Choroid plexus epithelial cell (primary cell): Measurements from ENCODE around the gene SPATS2L.

Experiments used
- DNase-seq: peaks from one replicate; pipeline ENCODE4 v3.0.0-alpha.2; 2010; ENCODE audit warnings: low read depth
- H3K4me3 ChIP-seq: 2 replicates; pipeline ENCODE4 v1.5.1; 2011; ENCODE audit warnings: low read depth, mild to moderate bottlenecking, control low read depth, low read length, moderate library complexity
- TF ChIP-seq, protein P1 (sequence below): conservative IDR thresholded peaks from 2 replicates; pipeline ENCODE4 v1.5.1; 2011; ENCODE audit warnings: low read depth, mild to moderate bottlenecking, control low read depth, inconsistent platforms, low read length, moderate library complexity

SPATS2L gene

DNA sequence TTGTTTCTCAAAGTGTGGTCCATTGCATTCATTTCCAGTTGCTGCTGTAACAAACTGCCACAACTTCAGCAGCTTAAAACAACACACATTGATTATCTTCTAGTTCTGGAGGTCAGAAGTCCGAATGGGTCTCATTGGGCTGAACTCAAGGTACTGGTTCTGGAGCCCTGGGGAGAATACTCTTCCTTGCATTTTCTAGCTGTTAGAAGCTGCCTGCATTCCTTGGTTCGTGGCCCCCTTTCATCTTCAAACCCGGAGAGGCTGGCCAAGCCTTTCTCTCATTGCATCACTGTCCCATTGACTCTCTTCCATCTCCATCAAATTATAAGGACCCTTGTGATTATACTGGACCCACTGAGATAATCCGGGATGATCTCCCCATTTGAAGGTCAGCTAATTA is 98.1 kb downstream of the SPATS2L start:
- no peak for DNase-seq
- no peak overlapping the region for H3K4me3 ChIP-seq
- TF ChIP-seq, protein P1, sequence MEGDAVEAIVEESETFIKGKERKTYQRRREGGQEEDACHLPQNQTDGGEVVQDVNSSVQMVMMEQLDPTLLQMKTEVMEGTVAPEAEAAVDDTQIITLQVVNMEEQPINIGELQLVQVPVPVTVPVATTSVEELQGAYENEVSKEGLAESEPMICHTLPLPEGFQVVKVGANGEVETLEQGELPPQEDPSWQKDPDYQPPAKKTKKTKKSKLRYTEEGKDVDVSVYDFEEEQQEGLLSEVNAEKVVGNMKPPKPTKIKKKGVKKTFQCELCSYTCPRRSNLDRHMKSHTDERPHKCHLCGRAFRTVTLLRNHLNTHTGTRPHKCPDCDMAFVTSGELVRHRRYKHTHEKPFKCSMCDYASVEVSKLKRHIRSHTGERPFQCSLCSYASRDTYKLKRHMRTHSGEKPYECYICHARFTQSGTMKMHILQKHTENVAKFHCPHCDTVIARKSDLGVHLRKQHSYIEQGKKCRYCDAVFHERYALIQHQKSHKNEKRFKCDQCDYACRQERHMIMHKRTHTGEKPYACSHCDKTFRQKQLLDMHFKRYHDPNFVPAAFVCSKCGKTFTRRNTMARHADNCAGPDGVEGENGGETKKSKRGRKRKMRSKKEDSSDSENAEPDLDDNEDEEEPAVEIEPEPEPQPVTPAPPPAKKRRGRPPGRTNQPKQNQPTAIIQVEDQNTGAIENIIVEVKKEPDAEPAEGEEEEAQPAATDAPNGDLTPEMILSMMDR, result no peak

DNA sequence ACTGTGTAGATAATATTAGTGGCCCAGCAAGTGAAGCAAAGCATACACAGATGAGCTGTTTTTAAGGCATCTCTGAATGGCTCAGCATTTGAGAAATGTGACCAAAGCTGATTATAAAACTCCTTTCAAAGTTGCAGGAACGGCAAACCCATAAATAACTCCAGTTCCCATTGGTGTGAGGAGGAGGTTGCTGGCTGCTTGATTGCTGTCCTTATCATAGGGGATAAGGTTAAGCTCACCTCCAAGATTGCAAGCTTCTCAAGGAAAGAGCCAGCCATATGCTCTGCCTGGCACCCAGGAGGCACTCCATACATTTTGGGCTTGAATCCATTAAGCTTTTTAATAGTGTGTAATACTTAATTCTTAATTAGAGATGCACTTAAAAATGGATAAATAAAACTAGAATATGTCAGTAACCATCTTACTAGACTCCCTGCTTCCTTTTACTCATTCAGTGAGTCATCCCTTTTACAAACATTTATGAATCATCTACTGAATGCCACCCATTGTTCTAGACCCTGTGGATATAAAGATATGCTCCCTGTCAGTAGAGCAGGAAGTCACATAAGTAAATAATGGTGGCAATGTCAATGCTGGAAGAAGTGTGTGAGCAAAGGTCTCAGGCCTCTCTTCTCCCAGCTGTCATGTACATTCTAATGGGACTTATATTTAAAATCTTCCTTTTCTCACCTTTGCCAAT is 99.3 kb downstream of the SPATS2L start:
- TF ChIP-seq, protein P1, result no peak
- H3K4me3 ChIP-seq, result no peak overlapping the region
- DNase-seq, result peak; percentile 84

DNA sequence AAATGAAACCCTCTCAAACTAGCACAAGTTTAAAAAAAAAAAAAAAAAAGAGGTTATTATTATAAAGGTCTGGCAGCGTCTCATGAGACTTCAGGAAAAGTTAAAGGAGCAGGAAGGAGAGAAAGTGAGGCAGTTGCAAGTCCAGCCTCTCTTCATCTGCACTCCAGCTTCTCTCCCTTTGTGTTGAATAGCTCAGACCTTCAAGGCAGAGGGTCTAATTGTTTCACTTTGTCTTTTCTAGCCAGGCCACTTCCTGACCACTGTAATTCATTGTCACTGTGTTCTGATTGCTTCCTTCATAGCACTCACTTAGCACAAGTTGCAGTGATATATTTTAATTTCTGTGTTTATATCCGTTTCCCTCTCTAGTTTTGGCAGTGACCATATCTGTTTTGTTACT is 99.9 kb downstream of the SPATS2L start:
- TF ChIP-seq, protein P1, result no peak
- no peak overlapping the region for H3K4me3 ChIP-seq
- peak; percentile 33 for DNase-seq

DNA sequence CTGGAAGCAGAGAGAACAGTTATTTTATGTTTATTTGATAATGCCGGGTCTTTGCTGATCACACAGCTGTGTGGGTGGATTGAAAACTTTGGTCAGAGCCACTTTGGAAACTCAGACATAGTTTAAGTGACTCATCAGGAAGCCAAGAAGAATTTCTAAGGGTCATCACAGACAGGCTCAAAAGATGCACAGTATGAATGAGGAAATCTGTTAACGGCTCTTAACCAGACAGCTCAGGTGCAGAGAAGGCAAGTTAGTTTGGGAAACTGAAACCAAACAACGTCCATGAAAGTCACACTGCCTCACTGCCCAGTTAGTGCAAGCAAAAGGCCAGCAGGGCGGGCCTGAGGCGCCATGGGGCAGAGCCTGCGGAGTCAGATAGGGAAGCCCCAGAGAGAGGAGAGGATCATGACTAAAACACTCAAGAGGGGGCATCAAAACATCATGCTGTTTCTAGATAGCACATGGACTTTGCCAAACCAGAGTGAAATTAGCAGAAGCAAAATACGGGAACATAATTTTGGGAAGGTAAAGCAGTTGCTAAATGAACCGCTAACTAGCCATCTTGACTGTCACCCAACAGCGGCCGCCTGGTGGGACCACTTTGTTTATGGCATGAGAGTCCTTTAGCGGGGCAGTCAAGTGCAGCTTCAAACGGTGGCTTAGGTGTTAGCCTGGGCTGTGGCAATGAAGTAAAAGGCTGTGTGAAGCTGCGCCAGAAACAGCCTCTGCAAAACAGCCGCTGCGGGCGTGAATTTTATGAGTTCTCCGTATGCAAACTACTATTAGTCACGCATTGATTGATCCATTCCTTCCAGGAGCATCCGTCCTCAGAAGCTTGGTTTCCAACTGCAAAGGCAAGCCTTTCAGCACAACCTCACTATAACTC is 102.2 kb downstream of the SPATS2L start:
- TF ChIP-seq, protein P1, result no peak
- peak overlapping the region; percentile 12 for H3K4me3 ChIP-seq
- peak; percentile 90 for DNase-seq

DNA sequence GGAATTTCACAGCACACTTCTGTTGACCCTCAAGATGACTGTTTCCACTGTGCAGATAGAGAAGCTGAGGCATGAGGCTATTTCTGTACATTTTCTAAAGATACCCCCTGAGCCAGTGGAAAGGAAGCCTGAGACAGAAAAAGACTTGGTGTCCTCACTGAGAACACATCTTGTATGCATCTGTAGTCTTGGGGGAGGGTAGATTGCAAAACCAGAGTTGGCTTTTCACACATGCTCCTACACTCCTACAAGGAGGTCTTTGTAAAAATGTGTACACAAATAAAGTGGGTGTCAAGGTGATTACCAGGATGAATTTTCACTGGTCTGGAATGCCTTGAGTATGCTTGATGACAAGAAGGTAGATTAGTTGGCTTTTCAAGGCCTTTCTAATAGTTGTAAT is 105.3 kb downstream of the SPATS2L start:
- TF ChIP-seq, protein P1, result no peak
- H3K4me3 ChIP-seq, result no peak overlapping the region
- DNase-seq, result peak; percentile 82

DNA sequence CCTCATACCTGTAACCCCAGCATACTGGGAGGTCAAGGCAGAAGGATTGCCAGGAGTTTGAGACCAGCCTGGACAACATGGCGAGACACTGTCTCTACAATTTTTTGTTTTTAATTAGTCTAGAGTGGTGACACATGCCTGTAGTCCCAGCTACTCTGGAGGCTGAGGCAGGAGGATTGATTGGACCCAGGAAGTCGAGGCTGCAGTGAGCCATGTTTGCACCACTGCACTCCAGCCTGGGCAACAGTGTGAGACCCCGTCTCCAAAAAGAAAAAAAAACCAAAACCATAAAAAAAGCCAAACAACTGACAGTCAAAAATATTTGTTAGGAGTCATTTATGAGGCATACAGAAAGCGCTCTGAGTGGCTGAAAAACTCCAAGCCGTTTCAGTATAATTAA is 107.9 kb downstream of the SPATS2L start:
- no peak overlapping the region for H3K4me3 ChIP-seq
- DNase-seq, result no peak
- TF ChIP-seq, protein P1, result no peak
